SK-N-SH (cell line): Measurements from ENCODE around the gene ROBO4. TPM values are rescaled to one million over a fixed set of nuclear protein-coding genes. Genes with fewer than 3 reads are reported as not detected.

ENCODE experiments used
- CTCF ChIA-PET: fragments of 300-600, 350-600 bp; formaldehyde crosslinking; extraction: SDS; loops from one replicate; lab custom pipeline; 2021; lab: Yijun Ruan, JAX
- POLR2A ChIA-PET: fragments of 350-600 bp; sonication (Branson Sonifier 250); formaldehyde crosslinking; extraction: SDS; loops from one replicate; lab custom pipeline; 2020; ENCODE audit warnings: antibody characterized with exemption, inconsistent platforms; lab: Yijun Ruan, JAX
- DNase-seq: peaks from one replicate; pipeline ENCODE4 v3.0.0; 2012
- H2AFZ ChIP-seq: fragments of 200-600 bp; sonication (generic); 2 replicates; pipeline ENCODE4 v1.8.1; 2016; ENCODE audit warnings: antibody characterized with exemption, mild to moderate bottlenecking, low read depth
- H3F3A ChIP-seq: fragments of 200-600 bp; sonication (generic); replicated peaks from 2 replicates; pipeline ENCODE3; 2016; ENCODE audit warnings: antibody characterized with exemption, mild to moderate bottlenecking; ENCODE audit not compliant: insufficient read depth
- H3K27ac ChIP-seq, 2 experiments: fragments of 200-500 bp in 1 of 2; fragments of 200-600 bp in 1 of 2; sonication (Bioruptor generic) in 1 of 2; sonication (generic), shearing (Covaris generic) in 1 of 2; 2 replicates each; pipeline versions ENCODE4 v1.5.1 to v1.6.1; 2014 to 2016; ENCODE audit warnings: low read depth in 2 of 2, inconsistent platforms in 1 of 2, low read length in 1 of 2, mild to moderate bottlenecking in 1 of 2, mixed read lengths in 1 of 2
- H3K27me3 ChIP-seq: fragments of 200-600 bp; sonication (generic), shearing (Covaris generic); 2 replicates; pipeline ENCODE4 v1.6.1; 2016; ENCODE audit warnings: mixed run types; ENCODE audit not compliant: insufficient read depth
- H3K36me3 ChIP-seq, 2 experiments: fragments of 200-500 bp in 1 of 2; fragments of 200-600 bp in 1 of 2; sonication (Bioruptor generic) in 1 of 2; sonication (generic) in 1 of 2; replicated peaks in 1 of 2; 2 replicates each; pipeline versions ENCODE3 to v1.5.1; 2014 to 2016; ENCODE audit warnings: low read length in 1 of 2, mild to moderate bottlenecking in 1 of 2; ENCODE audit not compliant: insufficient read depth in 2 of 2, control insufficient read depth in 1 of 2
- H3K4me1 ChIP-seq, 2 experiments: fragments of 200-500 bp in 1 of 2; fragments of 200-600 bp in 1 of 2; sonication (Bioruptor generic) in 1 of 2; sonication (generic), shearing (Covaris generic) in 1 of 2; 2 replicates each; pipeline versions ENCODE4 v1.5.1 to v1.6.1; 2014 to 2016; ENCODE audit warnings: low read depth in 1 of 2, low read length in 1 of 2, mixed run types in 1 of 2; ENCODE audit not compliant: insufficient read depth in 2 of 2, control insufficient read depth in 1 of 2
- H3K4me2 ChIP-seq: fragments of 200-600 bp; sonication (generic), shearing (Covaris generic); 2 replicates; pipeline ENCODE4 v1.6.1; 2017; ENCODE audit warnings: mixed run types
- H3K4me3 ChIP-seq, 2 experiments: fragments of 200-500 bp in 1 of 2; fragments of 200-600 bp in 1 of 2; sonication (Bioruptor generic) in 1 of 2; sonication (generic), shearing (Covaris generic) in 1 of 2; 2 replicates each; pipeline versions ENCODE4 v1.5.1 to v1.8.1; 2014 to 2016; ENCODE audit warnings: low read depth in 2 of 2, inconsistent platforms in 1 of 2, low read length in 1 of 2, mild to moderate bottlenecking in 1 of 2, mixed read lengths in 1 of 2, moderate library complexity in 1 of 2
- H3K79me2 ChIP-seq: fragments of 200-600 bp; sonication (generic); 2 replicates; pipeline ENCODE4 v1.8.1; 2017; ENCODE audit warnings: mild to moderate bottlenecking; ENCODE audit not compliant: insufficient read depth
- H3K9ac ChIP-seq: fragments of 200-600 bp; sonication (generic); 2 replicates; pipeline ENCODE4 v1.6.1; 2017; ENCODE audit warnings: mixed run types
- H3K9me2 ChIP-seq: fragments of 200-600 bp; sonication (generic); 2 replicates; pipeline ENCODE4 v1.6.1; 2017; ENCODE audit warnings: mixed run types
- H3K9me3 ChIP-seq: fragments of 200-600 bp; sonication (generic); 2 replicates; pipeline ENCODE4 v1.6.1; 2017; ENCODE audit warnings: mixed run types, mild to moderate bottlenecking, moderate library complexity
- H4K20me1 ChIP-seq: fragments of 200-600 bp; sonication (generic); 2 replicates; pipeline ENCODE4 v1.6.1; 2017; ENCODE audit warnings: mild to moderate bottlenecking, mixed run types; ENCODE audit not compliant: insufficient read depth
- EP300 ChIP-seq, 2 experiments: IDR thresholded peaks; 2 replicates each; pipeline versions ENCODE4 v1.4.0 to v1.6.1; 2012; ENCODE audit warnings: borderline replicate concordance in 1 of 2, low read depth in 1 of 2, low read length in 1 of 2
- FOSL2 ChIP-seq: IDR thresholded peaks from 2 replicates; pipeline ENCODE4 v1.4.0; 2012; ENCODE audit warnings: low read depth, mild to moderate bottlenecking, moderate library complexity, borderline replicate concordance
- MXI1 ChIP-seq: IDR thresholded peaks from 2 replicates; pipeline ENCODE4 v1.6.1; 2012; ENCODE audit warnings: mild to moderate bottlenecking, low read depth, low read length, improper control_type of control experiment
- NRF1 ChIP-seq: IDR thresholded peaks from 2 replicates; pipeline ENCODE4 v1.6.1; 2012; ENCODE audit warnings: low read depth, mild to moderate bottlenecking, low read length
- RFX5 ChIP-seq: IDR thresholded peaks from 2 replicates; pipeline ENCODE4 v1.6.1; 2012; ENCODE audit warnings: mild to moderate bottlenecking, improper control_type of control experiment, low read length
- RXRA ChIP-seq: IDR thresholded peaks from 2 replicates; pipeline ENCODE4 v1.4.0; 2012; ENCODE audit warnings: low read depth, mild to moderate bottlenecking, borderline replicate concordance
- WGBS: methylation state at CpG from one replicate; pipeline ENCODE4 v1.1.6; 2017; ENCODE audit warnings: low lambda C conversion rate; 5-methylcytosine and 5-hydroxymethylcytosine counted together
- polyA plus RNA-seq, 3 experiments: library from polyadenylated mRNA; depleted of rRNA; stranded (reverse); fragments of >200 nt; gene quantifications; 2 replicates each; pipeline ENCODE4 v1.2.3, GENCODE V29; 2012
- TF ChIP-seq, protein P1 (sequence below): fragments of 200-600 bp; sonication (generic); IDR thresholded peaks from 2 replicates; pipeline ENCODE4 v1.6.1; 2017; ENCODE audit warnings: antibody characterized with exemption, mild to moderate bottlenecking, moderate library complexity
- TF ChIP-seq, protein P2 (sequence below): IDR thresholded peaks from 2 replicates; pipeline ENCODE4; 2012
- TF ChIP-seq, protein P3 (sequence below): IDR thresholded peaks from 2 replicates; pipeline ENCODE4 v1.4.0; 2012; ENCODE audit warnings: low read depth, borderline replicate concordance

ROBO4 gene
- polyA plus RNA-seq, 1 of the 3 experiments (the other 2 are of a cell fraction): 0.95 TPM

DNA sequence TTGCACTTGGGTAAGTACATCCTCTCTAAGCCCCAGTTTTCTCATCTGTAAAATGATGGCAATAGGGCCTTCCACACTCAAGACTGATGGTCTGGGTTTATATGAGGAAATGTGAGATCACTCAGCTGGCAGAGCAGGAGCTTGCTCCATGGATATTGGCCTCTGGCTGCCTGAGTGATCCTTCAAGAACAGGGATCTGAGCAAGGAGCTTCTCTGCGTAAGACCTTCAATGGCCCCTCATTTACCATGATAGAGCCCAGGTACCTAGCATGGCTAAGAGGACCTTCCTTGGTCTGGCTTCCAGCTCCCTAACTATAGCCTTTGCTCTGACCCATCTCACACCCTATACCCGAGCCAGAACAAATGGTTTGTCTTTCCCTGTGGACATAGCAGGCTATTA lies 5.5 kb downstream of the ROBO4 start (continued):
- no peak for TF ChIP-seq FOSL2
- TF ChIP-seq EP300 (IDR thresholded peaks at IDR 0.05; ENCODE audit: borderline replicate concordance in 1 of 2, low read depth in 1 of 2, low read length in 1 of 2): no peak
- TF ChIP-seq, protein P1, sequence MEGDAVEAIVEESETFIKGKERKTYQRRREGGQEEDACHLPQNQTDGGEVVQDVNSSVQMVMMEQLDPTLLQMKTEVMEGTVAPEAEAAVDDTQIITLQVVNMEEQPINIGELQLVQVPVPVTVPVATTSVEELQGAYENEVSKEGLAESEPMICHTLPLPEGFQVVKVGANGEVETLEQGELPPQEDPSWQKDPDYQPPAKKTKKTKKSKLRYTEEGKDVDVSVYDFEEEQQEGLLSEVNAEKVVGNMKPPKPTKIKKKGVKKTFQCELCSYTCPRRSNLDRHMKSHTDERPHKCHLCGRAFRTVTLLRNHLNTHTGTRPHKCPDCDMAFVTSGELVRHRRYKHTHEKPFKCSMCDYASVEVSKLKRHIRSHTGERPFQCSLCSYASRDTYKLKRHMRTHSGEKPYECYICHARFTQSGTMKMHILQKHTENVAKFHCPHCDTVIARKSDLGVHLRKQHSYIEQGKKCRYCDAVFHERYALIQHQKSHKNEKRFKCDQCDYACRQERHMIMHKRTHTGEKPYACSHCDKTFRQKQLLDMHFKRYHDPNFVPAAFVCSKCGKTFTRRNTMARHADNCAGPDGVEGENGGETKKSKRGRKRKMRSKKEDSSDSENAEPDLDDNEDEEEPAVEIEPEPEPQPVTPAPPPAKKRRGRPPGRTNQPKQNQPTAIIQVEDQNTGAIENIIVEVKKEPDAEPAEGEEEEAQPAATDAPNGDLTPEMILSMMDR: no peak
- TF ChIP-seq, protein P2, sequence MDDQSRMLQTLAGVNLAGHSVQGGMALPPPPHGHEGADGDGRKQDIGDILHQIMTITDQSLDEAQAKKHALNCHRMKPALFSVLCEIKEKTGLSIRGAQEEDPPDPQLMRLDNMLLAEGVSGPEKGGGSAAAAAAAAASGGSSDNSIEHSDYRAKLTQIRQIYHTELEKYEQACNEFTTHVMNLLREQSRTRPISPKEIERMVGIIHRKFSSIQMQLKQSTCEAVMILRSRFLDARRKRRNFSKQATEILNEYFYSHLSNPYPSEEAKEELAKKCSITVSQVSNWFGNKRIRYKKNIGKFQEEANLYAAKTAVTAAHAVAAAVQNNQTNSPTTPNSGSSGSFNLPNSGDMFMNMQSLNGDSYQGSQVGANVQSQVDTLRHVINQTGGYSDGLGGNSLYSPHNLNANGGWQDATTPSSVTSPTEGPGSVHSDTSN: no peak
- TF ChIP-seq, protein P3, sequence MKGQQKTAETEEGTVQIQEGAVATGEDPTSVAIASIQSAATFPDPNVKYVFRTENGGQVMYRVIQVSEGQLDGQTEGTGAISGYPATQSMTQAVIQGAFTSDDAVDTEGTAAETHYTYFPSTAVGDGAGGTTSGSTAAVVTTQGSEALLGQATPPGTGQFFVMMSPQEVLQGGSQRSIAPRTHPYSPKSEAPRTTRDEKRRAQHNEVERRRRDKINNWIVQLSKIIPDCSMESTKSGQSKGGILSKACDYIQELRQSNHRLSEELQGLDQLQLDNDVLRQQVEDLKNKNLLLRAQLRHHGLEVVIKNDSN: no peak
- no peak for TF ChIP-seq NRF1
- no peak for TF ChIP-seq RFX5
- TF ChIP-seq MXI1: no peak
- TF ChIP-seq RXRA: no peak

DNA sequence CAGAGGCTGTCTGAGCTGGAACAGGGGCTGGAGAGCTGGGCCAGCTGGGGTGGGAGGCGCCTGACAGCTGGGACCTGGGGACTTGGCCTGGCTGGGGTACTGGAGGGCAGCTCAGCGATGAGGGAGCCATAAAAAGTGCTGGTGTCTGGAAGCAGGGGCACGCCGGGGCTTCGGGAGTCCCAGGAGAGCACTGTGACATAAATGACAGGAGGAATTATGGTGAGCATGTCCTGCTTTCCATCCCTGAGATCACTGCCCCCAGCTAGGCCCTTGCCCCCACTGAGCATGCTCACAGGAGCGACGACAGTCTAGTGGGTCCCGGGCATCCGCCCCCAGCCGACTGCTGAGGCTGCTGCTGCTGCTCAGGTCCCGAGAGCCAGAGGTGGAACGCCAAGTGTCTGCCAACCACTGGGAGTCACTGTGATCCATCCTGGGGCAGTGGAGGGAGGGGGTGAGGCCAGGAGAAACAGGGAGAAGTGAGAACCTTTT lies 6.2 kb downstream of the ROBO4 start:
- POLR2A ChIA-PET: interaction anchor here (1.1 kb wide), 1 partner anchor 29 kb away, joined by 3 read pairs; no protein-coding TSS in a partner anchor
- H3K36me3 ChIP-seq: no peaks in the 10 kb centered on the region
- WGBS: 96% methylated on average over 4 of the region's 12 CpGs

More for the DNA sequence above, 6.2 kb downstream of the ROBO4 start:
- Histone ChIP-seq H3F3A (no peaks in the 10 kb centered on the region), H3K9ac (no peak overlapping the region), H3K4me2 (no peak overlapping the region), H3K9me2 (no peaks in the 10 kb centered on the region), H2AFZ (no peak overlapping the region), H3K4me3 (no peak overlapping the region), H3K79me2 (no peaks in the 10 kb centered on the region), H3K4me1 (no peaks in the 10 kb centered on the region), H4K20me1 (no peaks in the 10 kb centered on the region), H3K27me3 (no peaks in the 10 kb centered on the region), H3K9me3 (no peaks in the 10 kb centered on the region), H3K27ac (no peak overlapping the region)
- peak; percentile 41 for DNase-seq
- CTCF ChIA-PET: interaction anchor here (0.7 to 1.9 kb wide), 4 partner anchors 9 to 53 kb away, joined by 3 to 11 read pairs (median 4); no protein-coding TSS in a partner anchor
- no peak for TF ChIP-seq RXRA
